ENCODE results near the gene ATG4B. TPM values are rescaled to one million over a fixed set of nuclear protein-coding genes. Genes with fewer than 3 reads are reported as not detected.

The ATG4B gene
- total and polyA plus RNA-seq, 9 donors = 37.1 to 70.4 (median 53.3) TPM

DNA sequence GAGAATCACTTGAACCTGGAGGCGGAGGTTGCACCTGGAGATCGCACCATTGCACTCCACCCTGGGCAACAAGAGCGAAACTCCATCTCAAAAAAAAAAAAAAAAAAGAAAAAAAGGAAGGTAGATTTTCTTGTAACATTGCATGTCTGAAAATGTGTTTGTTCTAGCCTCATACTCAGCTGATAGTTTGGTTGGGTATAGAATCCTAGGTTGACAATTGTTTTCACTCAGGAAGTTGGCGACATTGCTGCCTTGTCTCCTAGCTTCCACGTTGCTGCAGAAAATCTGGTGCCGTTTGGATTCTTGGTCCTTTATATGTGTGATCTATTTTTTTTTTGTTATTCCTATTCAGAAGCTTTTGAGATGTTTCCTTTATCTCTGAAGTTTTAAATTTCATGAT, 69.0 kb downstream of the ATG4B start:
- H3K9me3 ChIP-seq = peaks cover 0 to 4% of the 10 kb centered on the region in 2 donors
- no peak overlapping the region for H3K27ac ChIP-seq
- no peak for DNase-seq
- H3K4me3 ChIP-seq = no peak overlapping the region
- no peak for TF ChIP-seq EP300 (IDR thresholded peaks at IDR 0.05)
- peaks cover 3% of the 10 kb centered on the region for H3K4me1 ChIP-seq (ENCODE audit: insufficient read depth)
- H3K36me3 ChIP-seq = no peaks in the 10 kb centered on the region
- 96 to 98% (median 97%) methylated on average over 6 of the region's 6 CpGs for WGBS, 3 donors
- intact Hi-C loops (cut with DNase I) = no loop called here
- no peaks in the 10 kb centered on the region for H3K27me3 ChIP-seq

DNA sequence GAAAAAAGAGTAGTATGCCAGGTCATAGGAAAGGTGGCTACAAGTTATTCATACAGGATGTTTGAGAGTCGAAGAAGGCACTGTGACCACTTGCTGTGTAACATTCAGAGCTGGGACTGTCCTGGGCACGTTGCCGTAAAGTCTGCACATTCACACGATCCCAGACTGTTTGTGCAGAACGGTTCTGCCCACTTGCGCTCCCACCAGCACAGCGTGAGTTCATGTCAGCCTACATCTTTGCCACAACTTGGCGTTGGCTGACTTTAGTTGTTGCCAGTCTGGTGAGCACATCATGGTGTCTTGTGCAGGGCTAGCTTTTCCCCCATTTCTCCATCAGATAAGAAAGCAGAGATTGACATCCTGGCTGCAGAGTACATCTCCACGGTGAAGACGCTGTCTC, 71.4 kb downstream of the ATG4B start:
- no peaks in the 10 kb centered on the region for H3K4me1 ChIP-seq (ENCODE audit: insufficient read depth)
- H3K36me3 ChIP-seq = no peaks in the 10 kb centered on the region
- no peaks in the 10 kb centered on the region for H3K27me3 ChIP-seq
- H3K9me3 ChIP-seq = peaks cover 0 to 4% of the 10 kb centered on the region in 2 donors
- H3K4me3 ChIP-seq = no peak overlapping the region
- no peak for DNase-seq
- intact Hi-C loops (cut with DNase I) = no loop called here
- no peak overlapping the region for H3K27ac ChIP-seq
- TF ChIP-seq, protein P1, sequence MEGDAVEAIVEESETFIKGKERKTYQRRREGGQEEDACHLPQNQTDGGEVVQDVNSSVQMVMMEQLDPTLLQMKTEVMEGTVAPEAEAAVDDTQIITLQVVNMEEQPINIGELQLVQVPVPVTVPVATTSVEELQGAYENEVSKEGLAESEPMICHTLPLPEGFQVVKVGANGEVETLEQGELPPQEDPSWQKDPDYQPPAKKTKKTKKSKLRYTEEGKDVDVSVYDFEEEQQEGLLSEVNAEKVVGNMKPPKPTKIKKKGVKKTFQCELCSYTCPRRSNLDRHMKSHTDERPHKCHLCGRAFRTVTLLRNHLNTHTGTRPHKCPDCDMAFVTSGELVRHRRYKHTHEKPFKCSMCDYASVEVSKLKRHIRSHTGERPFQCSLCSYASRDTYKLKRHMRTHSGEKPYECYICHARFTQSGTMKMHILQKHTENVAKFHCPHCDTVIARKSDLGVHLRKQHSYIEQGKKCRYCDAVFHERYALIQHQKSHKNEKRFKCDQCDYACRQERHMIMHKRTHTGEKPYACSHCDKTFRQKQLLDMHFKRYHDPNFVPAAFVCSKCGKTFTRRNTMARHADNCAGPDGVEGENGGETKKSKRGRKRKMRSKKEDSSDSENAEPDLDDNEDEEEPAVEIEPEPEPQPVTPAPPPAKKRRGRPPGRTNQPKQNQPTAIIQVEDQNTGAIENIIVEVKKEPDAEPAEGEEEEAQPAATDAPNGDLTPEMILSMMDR (IDR thresholded peaks at IDR 0.05) = no peak
- TF ChIP-seq POLR2A (IDR thresholded peaks at IDR 0.05) (no peak), EP300 (IDR thresholded peaks at IDR 0.05) (no peak)
- WGBS, 3 donors = 80 to 91% (median 89%) methylated on average over 10 of the region's 10 CpGs

DNA sequence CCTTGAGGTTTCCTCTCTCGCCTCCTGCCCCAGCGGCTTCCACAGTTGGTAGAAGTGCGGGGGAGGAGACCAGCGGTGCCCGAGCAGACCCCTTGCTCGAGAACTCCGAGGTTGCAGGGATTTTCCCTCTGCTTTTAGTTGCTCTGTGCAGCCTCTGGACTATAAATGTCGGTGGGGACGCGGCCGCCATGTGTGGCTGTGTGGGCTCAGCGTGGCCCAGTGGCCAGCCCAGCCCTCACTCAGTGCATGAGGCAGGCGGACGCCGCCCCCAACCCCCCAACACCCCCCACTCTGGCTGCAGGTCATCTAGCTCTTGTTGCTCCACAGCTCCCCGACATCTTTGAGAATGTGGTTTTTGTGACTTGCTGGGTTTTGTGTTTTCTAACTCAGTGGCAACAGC, 81.6 kb downstream of the ATG4B start:
- intact Hi-C loops (cut with DNase I) = no loop called here
- no peak for TF ChIP-seq POLR2A (IDR thresholded peaks at IDR 0.05)
- no peak for TF ChIP-seq EP300 (IDR thresholded peaks at IDR 0.05)
- TF ChIP-seq, protein P1 (IDR thresholded peaks at IDR 0.05) = no peak
- H3K36me3 ChIP-seq = no peaks in the 10 kb centered on the region
- 82 to 87% (median 83%) methylated on average over 16 of the region's 16 CpGs for WGBS, 3 donors
- H3K9me3 ChIP-seq = peaks cover 0 to 8% of the 10 kb centered on the region in 2 donors
- H3K27ac ChIP-seq = no peak overlapping the region
- H3K27me3 ChIP-seq = no peaks in the 10 kb centered on the region
- H3K4me1 ChIP-seq (ENCODE audit: insufficient read depth) = no peaks in the 10 kb centered on the region
- no peak for DNase-seq
- no peak overlapping the region for H3K4me3 ChIP-seq

DNA sequence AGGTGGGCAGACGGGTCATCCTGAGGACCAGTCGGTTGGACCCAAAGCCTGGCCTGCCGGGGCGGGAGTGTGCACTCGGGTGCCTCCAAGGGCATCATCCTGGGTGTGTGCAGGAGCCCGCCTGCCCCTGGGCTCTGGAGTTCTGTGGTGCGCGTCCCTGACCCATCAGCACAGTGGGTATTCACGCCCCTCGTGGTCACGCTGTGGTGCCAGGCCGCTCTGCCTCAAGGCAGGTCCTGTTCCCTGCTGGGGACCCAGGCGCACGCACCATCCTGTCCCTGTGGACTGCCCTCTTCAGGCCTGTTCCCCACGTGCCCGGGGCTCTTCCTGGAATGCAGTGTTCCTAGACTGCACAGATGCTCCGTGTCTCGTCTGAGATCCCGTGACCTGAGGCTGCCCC, 82.6 kb downstream of the ATG4B start:
- no peak for DNase-seq
- no peak overlapping the region for H3K27ac ChIP-seq
- H3K4me1 ChIP-seq (ENCODE audit: insufficient read depth) = no peaks in the 10 kb centered on the region
- intact Hi-C loops (cut with DNase I) = no loop called here
- no peaks in the 10 kb centered on the region for H3K27me3 ChIP-seq
- TF ChIP-seq, protein P1 (IDR thresholded peaks at IDR 0.05) = no peak
- TF ChIP-seq POLR2A (IDR thresholded peaks at IDR 0.05) (no peak), EP300 (IDR thresholded peaks at IDR 0.05) (no peak)
- 91 to 96% (median 95%) methylated on average over 19 of the region's 19 CpGs for WGBS, 3 donors
- no peak overlapping the region for H3K4me3 ChIP-seq
- H3K9me3 ChIP-seq = peaks cover 0 to 8% of the 10 kb centered on the region in 2 donors
- H3K36me3 ChIP-seq = no peaks in the 10 kb centered on the region

DNA sequence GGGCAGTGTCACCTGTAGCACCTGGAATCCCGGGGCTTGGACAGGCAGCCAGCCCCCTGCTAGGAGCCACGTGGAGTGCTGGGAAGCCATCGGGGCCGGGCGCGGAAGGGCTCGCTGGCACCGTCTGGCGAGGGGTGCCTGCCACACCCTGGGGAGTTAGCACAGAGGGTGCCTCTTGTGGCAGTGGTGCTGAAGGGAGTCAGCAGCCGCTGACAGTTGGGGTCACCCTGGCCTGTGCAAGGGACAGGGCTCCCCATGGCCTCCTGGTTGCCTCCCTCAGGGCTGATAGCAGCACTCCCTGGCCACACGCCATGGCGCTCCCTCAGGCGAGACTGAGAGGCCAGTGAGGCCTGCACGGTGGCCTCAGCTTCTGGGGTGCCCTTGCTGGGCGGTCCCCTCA, 83.1 kb downstream of the ATG4B start:
- peaks cover 0 to 8% of the 10 kb centered on the region in 2 donors for H3K9me3 ChIP-seq
- no peaks in the 10 kb centered on the region for H3K4me1 ChIP-seq (ENCODE audit: insufficient read depth)
- no peak for TF ChIP-seq POLR2A (IDR thresholded peaks at IDR 0.05)
- TF ChIP-seq, protein P1 (IDR thresholded peaks at IDR 0.05) = no peak
- TF ChIP-seq EP300 (IDR thresholded peaks at IDR 0.05) = no peak
- 88 to 95% (median 90%) methylated on average over 15 of the region's 15 CpGs for WGBS, 3 donors
- no peak overlapping the region for H3K27ac ChIP-seq
- H3K4me3 ChIP-seq = no peak overlapping the region
- no peaks in the 10 kb centered on the region for H3K36me3 ChIP-seq
- no peaks in the 10 kb centered on the region for H3K27me3 ChIP-seq
- DNase-seq = no peak
- intact Hi-C loops (cut with DNase I) = no loop called here

Measured in ovary (tissue), 9 donors.